ENCODE measurements around the gene C3orf52.
"Not testable (repeated sequence)": the region's sequence is repeated elsewhere in the genome, so short reads cannot be mapped to it uniquely, and the experiment has no call there.

The C3orf52 gene, protein sequence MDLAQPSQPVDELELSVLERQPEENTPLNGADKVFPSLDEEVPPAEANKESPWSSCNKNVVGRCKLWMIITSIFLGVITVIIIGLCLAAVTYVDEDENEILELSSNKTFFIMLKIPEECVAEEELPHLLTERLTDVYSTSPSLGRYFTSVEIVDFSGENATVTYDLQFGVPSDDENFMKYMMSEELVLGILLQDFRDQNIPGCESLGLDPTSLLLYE

GRCh38 chr3:112086076-112086854 lies at the start of gene C3orf52:
C3orf52 (plus strand) TSS chr3:112086389; CDS start chr3:112086408, 19 bp downstream.
- in situ Hi-C loops (cut with MboI; ENCODE audit: low pct_unique_long_range_greater_than_20kb, low sequenced_read_pairs, unreplicated experiment) = no loop called here
- peak; percentile 86 for DNase-seq (ENCODE audit: low spot score)

DNA sequence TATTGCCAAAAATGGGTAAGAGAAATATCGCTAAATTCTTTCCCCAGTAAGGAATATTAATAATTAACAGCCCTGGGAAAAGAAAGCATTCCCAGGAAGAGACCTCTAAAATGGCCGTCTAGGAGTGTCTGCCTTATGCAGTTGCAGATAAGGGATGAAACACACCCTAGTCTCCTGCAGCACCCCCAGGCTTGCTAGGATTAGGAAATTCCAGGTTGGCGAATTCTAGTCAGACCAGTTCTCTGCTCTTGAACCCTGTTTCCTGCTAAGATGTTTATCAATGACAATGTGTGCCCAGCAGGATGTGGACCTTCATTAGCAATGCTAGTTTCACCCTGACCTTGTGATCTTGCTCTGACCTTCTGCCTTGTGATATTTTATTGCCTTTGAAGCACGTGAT lies 49.0 kb upstream of the C3orf52 start:
- DNase-seq (ENCODE audit: low spot score); in situ Hi-C loops (cut with MboI; ENCODE audit: low pct_unique_long_range_greater_than_20kb, low sequenced_read_pairs, unreplicated experiment): not testable (repeated sequence)

More at GRCh38 chr3:112086076-112086854, at the start of gene C3orf52:
- no peak for TF ChIP-seq CTCF (IDR thresholded peaks at IDR 0.05; ENCODE audit: extremely low read depth, insufficient read depth, missing control alignments)

- in situ Hi-C loops (cut with MboI; ENCODE audit: low pct_unique_long_range_greater_than_20kb, low sequenced_read_pairs, unreplicated experiment) = no loop called here
- no peak for DNase-seq (ENCODE audit: low spot score)
- no peak for TF ChIP-seq CTCF (IDR thresholded peaks at IDR 0.05; ENCODE audit: extremely low read depth, insufficient read depth, missing control alignments)
Observed at GRCh38 chr3:112038863-112039262, 47.3 kb upstream of the C3orf52 start.

DNA sequence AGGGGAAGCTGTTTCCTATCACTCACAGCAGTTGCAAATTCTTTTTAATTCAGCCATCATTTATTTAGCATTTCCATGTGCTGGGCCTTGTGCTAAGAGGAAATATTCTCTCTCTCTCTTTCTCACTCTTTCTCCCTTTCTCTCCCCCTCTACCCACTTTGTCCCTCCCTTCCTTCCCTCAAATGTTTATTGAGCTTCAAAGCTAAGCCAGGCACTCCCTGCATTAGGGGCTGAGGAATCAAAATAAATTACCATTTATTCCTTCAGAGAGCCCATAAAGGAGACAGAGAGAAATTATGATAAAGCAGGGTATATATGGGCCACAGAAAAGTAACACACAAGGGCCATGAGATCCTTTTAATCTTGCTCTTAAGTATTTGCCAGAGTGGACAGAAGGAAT lies 44.9 kb upstream of the C3orf52 start:
- TF ChIP-seq CTCF (IDR thresholded peaks at IDR 0.05; ENCODE audit: extremely low read depth, insufficient read depth, missing control alignments) = no peak
- DNase-seq (ENCODE audit: low spot score) = no peak
- in situ Hi-C loops (cut with MboI; ENCODE audit: low pct_unique_long_range_greater_than_20kb, low sequenced_read_pairs, unreplicated experiment) = no loop called here

- in situ Hi-C loops (cut with MboI; ENCODE audit: low pct_unique_long_range_greater_than_20kb, low sequenced_read_pairs, unreplicated experiment) = no loop called here
- TF ChIP-seq CTCF (IDR thresholded peaks at IDR 0.05; ENCODE audit: extremely low read depth, insufficient read depth, missing control alignments) = no peak
- DNase-seq (ENCODE audit: low spot score) = no peak
Observed at GRCh38 chr3:112042842-112043280, 43.3 kb upstream of the C3orf52 start.

DNA sequence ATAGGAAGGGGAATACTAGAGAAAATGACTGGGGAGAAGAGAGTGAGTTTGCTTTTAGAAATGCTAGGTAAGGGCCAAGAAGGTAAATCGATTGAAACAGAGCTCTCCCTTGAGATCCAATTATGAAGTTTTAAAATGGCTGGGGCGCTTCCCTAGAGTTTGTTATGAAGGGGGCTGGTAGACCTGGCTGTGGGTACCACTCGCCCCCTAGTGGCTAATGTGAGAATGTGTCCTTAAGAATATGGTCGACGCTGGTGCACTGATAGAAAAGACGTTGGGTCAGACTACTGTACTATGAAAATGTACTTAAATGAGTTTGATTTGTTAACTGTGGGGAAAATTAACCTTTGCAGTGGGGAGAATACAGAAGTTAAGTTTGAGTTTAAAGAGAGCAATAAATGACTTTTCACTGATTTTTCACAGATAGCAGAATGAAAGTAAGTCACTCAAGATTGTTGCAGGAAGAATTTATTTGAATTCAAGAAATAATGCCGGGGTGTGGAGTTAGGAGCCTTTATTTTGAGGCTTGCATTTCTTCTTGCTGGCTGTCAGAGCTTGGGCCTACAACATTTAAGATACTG lies 42.5 kb upstream of the C3orf52 start:
- TF ChIP-seq CTCF (IDR thresholded peaks at IDR 0.05; ENCODE audit: extremely low read depth, insufficient read depth, missing control alignments) = peak; percentile 82
- DNase-seq (ENCODE audit: low spot score) = peak; percentile 55
- in situ Hi-C loops (cut with MboI; ENCODE audit: low pct_unique_long_range_greater_than_20kb, low sequenced_read_pairs, unreplicated experiment) = no loop called here

GRCh38 chr3:112046599-112046998 lies 39.6 kb upstream of the C3orf52 start:
- in situ Hi-C loops (cut with MboI; ENCODE audit: low pct_unique_long_range_greater_than_20kb, low sequenced_read_pairs, unreplicated experiment) = no loop called here
- no peak for DNase-seq (ENCODE audit: low spot score)
- TF ChIP-seq CTCF (IDR thresholded peaks at IDR 0.05; ENCODE audit: extremely low read depth, insufficient read depth, missing control alignments) = no peak
